ENCODE measurements around the gene BTBD9.

DNA sequence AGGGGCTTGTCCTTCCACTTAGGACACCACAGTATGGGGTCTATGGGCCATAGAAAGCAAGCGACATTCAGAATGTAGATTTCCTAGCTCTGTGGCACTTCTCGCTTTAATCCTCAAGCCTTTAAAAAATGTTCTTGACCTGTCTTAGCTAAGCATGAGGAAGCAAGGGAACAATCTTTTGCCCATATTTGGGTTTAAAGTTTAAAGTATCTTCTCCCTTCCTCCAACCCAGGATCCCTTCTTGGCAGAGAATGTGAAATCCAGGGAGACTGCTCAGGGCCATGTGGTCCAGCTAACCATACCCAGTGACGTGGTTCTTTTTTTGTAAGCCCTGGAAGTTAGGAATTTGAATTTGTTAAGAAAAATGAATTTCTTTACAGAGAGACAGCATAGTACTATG, 289.9 kb downstream of the BTBD9 start:
- TF ChIP-seq U2AF1 (optimal IDR thresholded peaks at IDR 0.05; ENCODE audit: low read depth, low read length) (no peak), KDM3A (CRISPR knock-in tag; IDR thresholded peaks at IDR 0.05; ENCODE audit: low read depth) (no peak)
